ENCODE measurements around the gene ETNK2.

ETNK2 gene

DNA sequence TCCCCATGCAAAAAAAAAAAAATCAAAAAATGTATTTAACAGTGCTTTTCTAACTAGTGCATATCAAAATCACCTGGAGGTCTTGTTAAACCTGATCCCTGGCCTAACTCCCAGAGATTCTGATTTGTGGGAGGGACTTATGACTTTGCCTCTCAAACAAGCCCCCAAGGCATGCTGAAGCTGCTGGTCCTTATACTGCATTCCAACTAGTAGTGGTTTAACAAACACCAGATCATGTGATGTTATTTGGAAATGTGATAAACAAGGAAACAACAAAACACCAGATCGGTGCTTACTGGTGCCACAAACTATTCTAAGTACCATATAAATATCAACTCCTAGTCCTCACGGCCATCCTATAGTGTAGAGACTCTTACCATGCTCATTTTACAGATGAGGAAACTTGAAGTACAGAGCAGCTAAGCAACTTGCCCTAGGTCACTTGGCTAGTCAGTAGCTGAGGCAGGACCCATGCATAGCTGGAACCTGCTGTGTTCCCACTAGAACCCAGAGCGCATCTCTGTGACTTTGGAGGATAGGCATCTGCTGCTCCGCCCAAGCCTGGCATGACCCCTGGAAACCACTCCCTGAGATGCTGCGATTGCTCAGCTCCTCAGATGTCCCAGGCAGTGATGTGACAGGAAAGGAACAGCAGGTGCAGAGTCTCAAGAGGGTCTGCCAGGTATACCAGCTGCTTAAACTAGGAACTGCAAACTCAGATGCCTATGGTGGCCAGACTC, 40.8 kb downstream of the ETNK2 start:
- Histone ChIP-seq H3K27ac (no peak overlapping the region), H3K4me3 (ENCODE audit: low read depth, low read length) (no peak overlapping the region), H3K27me3 (ENCODE audit: insufficient read depth, low read depth, severe bottlenecking) (peaks cover under 1% of the 10 kb centered on the region), H3K9me3 (ENCODE audit: severe bottlenecking) (no peaks in the 10 kb centered on the region), H3K36me3 (no peaks in the 10 kb centered on the region)
- TF ChIP-seq, protein P1, sequence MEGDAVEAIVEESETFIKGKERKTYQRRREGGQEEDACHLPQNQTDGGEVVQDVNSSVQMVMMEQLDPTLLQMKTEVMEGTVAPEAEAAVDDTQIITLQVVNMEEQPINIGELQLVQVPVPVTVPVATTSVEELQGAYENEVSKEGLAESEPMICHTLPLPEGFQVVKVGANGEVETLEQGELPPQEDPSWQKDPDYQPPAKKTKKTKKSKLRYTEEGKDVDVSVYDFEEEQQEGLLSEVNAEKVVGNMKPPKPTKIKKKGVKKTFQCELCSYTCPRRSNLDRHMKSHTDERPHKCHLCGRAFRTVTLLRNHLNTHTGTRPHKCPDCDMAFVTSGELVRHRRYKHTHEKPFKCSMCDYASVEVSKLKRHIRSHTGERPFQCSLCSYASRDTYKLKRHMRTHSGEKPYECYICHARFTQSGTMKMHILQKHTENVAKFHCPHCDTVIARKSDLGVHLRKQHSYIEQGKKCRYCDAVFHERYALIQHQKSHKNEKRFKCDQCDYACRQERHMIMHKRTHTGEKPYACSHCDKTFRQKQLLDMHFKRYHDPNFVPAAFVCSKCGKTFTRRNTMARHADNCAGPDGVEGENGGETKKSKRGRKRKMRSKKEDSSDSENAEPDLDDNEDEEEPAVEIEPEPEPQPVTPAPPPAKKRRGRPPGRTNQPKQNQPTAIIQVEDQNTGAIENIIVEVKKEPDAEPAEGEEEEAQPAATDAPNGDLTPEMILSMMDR (IDR thresholded peaks at IDR 0.05; ENCODE audit: low read depth, low read length): no peak
- no peak for DNase-seq

DNA sequence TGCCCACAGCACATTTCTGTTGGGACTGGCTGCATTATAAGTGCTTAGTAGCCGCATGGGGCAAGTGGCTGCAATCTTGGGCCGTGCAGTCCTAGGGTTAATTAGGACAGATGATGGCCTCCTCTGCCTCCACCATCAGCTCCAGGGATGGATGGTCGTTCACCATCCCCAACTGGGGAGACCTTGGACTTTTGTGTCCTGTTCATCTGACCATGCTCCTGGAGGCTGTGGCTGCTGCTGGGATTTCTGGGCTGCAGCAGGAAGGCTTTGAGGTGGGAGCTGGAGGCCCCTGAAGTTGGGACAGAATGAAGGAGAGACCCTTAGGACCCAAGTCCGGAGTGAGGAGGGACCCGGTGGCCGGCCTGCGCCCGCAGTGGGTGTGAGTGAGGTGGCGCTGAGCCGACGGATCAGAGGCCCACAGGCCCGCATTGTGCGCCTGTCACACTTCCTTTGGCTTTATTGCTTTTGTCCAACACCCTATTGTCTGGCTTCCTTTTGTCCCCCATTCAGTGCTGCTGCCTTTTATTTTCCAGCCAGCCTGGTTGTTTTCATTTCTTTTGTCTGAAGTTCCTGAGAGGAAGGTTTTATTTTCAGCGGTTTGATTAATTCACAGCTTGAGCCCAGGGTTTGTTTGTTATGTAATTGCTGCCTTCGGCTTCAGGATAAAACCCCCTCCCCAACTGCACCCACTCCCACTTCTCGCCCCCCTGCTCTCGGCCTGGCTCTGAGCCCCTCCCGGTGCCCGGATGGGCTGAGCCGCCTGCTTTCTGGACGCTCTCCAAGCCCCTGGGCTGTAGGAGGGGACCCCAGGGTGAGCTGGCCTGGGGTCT, 43.3 kb downstream of the ETNK2 start:
- TF ChIP-seq, protein P1 (IDR thresholded peaks at IDR 0.05; ENCODE audit: low read depth, low read length): no peak
- DNase-seq: no peak
- Histone ChIP-seq H3K36me3 (no peaks in the 10 kb centered on the region), H3K27me3 (ENCODE audit: insufficient read depth, low read depth, severe bottlenecking) (peaks cover 8% of the 10 kb centered on the region), H3K4me3 (ENCODE audit: low read depth, low read length) (no peak overlapping the region), H3K27ac (no peak overlapping the region), H3K9me3 (ENCODE audit: severe bottlenecking) (no peaks in the 10 kb centered on the region)

DNA sequence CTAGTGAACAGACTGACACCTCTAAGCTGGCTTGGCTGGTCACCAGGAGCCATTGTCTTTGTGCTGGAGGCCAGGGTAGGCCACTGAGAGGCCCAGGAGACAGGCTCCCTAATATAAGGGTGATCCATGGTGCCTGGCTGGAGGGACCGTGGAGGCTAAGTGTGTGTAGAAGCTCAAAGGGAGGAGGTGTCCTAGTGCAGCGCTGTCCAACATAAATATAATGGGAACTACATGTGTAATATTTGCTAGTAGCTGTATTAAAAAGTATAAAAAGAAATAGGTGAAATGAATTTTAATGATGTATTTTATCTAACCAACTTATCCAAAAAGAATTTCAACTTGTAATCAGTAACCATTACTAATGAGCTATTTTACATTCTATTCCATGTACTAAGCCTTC, 44.0 kb downstream of the ETNK2 start:
- TF ChIP-seq, protein P1 (IDR thresholded peaks at IDR 0.05; ENCODE audit: low read depth, low read length): no peak

DNA sequence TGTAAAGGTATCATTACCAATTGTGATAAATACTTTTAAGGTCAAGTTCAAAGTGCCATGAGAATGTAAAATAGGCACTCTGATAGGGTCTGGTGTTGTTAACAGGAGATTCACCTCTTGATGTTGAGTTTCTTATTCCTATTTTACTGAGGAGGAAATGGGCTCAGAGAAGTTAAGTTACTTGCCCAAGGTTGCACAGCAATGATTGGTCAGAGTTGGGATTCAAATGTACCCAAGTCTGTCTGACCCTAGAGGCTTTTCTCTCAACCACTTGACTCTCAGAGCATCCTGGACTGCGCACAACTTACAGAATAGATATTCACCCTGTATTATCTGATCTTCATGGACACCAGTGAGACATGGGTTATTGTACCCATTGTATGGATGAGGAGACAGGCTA, 45.0 kb downstream of the ETNK2 start:
- H3K4me3 ChIP-seq (ENCODE audit: low read depth, low read length): no peak overlapping the region
- no peaks in the 10 kb centered on the region for H3K9me3 ChIP-seq (ENCODE audit: severe bottlenecking)
- no peak for DNase-seq
- TF ChIP-seq, protein P1 (IDR thresholded peaks at IDR 0.05; ENCODE audit: low read depth, low read length): no peak
- peaks cover 15% of the 10 kb centered on the region for H3K27me3 ChIP-seq (ENCODE audit: insufficient read depth, low read depth, severe bottlenecking)
- H3K36me3 ChIP-seq: no peaks in the 10 kb centered on the region
- no peak overlapping the region for H3K27ac ChIP-seq

More for the DNA sequence above, 44.0 kb downstream of the ETNK2 start:
- peaks cover 8% of the 10 kb centered on the region for H3K27me3 ChIP-seq (ENCODE audit: insufficient read depth, low read depth, severe bottlenecking)
- H3K9me3 ChIP-seq (ENCODE audit: severe bottlenecking): no peaks in the 10 kb centered on the region
- no peak overlapping the region for H3K4me3 ChIP-seq (ENCODE audit: low read depth, low read length)
- no peak overlapping the region for H3K27ac ChIP-seq
- H3K36me3 ChIP-seq: no peaks in the 10 kb centered on the region
- DNase-seq: no peak

DNA sequence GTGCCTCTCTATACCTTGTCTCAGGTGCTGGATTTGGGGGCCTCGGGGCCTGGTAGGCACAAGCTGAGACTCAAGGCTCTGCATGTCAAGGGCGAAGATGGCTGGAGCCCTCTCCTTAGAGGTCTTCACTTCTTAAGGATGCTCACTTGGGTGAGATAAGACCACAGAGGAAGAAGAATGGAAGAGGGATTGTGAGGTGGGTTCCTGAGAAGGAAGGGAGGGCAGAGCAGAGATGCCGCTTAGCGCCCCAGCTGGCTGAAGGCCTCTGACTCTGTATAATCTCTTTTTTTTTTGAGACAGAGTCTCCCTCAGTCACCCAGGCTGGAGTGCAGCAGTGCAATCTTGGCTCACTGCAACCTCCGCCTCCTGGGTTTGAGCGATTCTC, 46.7 kb downstream of the ETNK2 start:
- H3K27ac ChIP-seq: no peak overlapping the region
- DNase-seq: no peak
- H3K4me3 ChIP-seq (ENCODE audit: low read depth, low read length): no peak overlapping the region

More for the DNA sequence above, 46.7 kb downstream of the ETNK2 start:
- H3K36me3 ChIP-seq: no peaks in the 10 kb centered on the region
- TF ChIP-seq, protein P1 (IDR thresholded peaks at IDR 0.05; ENCODE audit: low read depth, low read length): no peak
- H3K27me3 ChIP-seq (ENCODE audit: insufficient read depth, low read depth, severe bottlenecking): peaks cover 27% of the 10 kb centered on the region
- H3K9me3 ChIP-seq (ENCODE audit: severe bottlenecking): peaks cover 4% of the 10 kb centered on the region
